Measurements from ENCODE around the gene FNIP1.
A peak's percentile ranks its signal among the peaks of the same experiment; 100 is the strongest.
"Not testable (repeated sequence)": the region's sequence is repeated elsewhere in the genome, so short reads cannot be mapped to it uniquely, and the experiment has no call there.

FNIP1 gene

GRCh38 chr5:131786900-131787692, 9.7 kb downstream of the FNIP1 start:
- DNase-seq, result no peak

- no peak for DNase-seq
These were observed 10.8 kb downstream of the FNIP1 start for GRCh38 chr5:131786036-131786435.

GRCh38 chr5:131783874-131784273, 12.9 kb downstream of the FNIP1 start:
- DNase-seq, result no peak

- DNase-seq, result no peak
These were observed 13.5 kb downstream of the FNIP1 start for GRCh38 chr5:131783357-131783756.

- no peak for DNase-seq
These were observed 14.1 kb downstream of the FNIP1 start for GRCh38 chr5:131782717-131783116.

- not testable (repeated sequence) for DNase-seq
These were observed 18.7 kb downstream of the FNIP1 start for GRCh38 chr5:131778141-131778540.

- DNase-seq, result no peak
These were observed 20.4 kb downstream of the FNIP1 start for GRCh38 chr5:131776450-131776849.

- no peak for DNase-seq
These were observed 22.0 kb downstream of the FNIP1 start for GRCh38 chr5:131774652-131775367.

GRCh38 chr5:131773805-131774204, 23.0 kb downstream of the FNIP1 start:
- no peak for DNase-seq

- DNase-seq, result no peak
These were observed 25.1 kb downstream of the FNIP1 start for GRCh38 chr5:131771692-131772091.

- DNase-seq, result no peak
These were observed 26.9 kb downstream of the FNIP1 start for GRCh38 chr5:131769961-131770360.

- DNase-seq, result peak in 1 of 2 donors; percentile 15
These were observed 27.5 kb downstream of the FNIP1 start for GRCh38 chr5:131769336-131769735.

- no peak for DNase-seq
These were observed 28.9 kb downstream of the FNIP1 start for GRCh38 chr5:131767891-131768290.

- no peak for DNase-seq
These were observed 30.1 kb downstream of the FNIP1 start for GRCh38 chr5:131766689-131767088.

GRCh38 chr5:131765261-131765660, 31.6 kb downstream of the FNIP1 start:
- no peak for DNase-seq

GRCh38 chr5:131763968-131764367, 32.8 kb downstream of the FNIP1 start:
- DNase-seq, result no peak

GRCh38 chr5:131760793-131761192, 36.0 kb downstream of the FNIP1 start:
- DNase-seq, result no peak

GRCh38 chr5:131759704-131760103, 37.1 kb downstream of the FNIP1 start:
- no peak for DNase-seq

- no peak for DNase-seq
These were observed 38.3 kb downstream of the FNIP1 start for GRCh38 chr5:131758520-131758900.

- DNase-seq, result no peak
These were observed 38.8 kb downstream of the FNIP1 start for GRCh38 chr5:131757830-131758519.

GRCh38 chr5:131756942-131757341, 39.9 kb downstream of the FNIP1 start:
- DNase-seq, result no peak

GRCh38 chr5:131754363-131754762, 42.5 kb downstream of the FNIP1 start:
- DNase-seq, result no peak

- DNase-seq, result no peak
These were observed 45.3 kb downstream of the FNIP1 start for GRCh38 chr5:131751506-131751905.

Data from bone marrow (tissue), 2 donors.